Measurements from ENCODE around the gene SKIC8. TPM values are rescaled to one million over a fixed set of nuclear protein-coding genes. Genes with fewer than 3 reads are reported as not detected.

SKIC8 gene
- total RNA-seq, 1 donor from 2014 or later: 46.2 TPM

- intact Hi-C loops (cut with micrococcal nuclease): loop anchor here (10.0 kb wide), 1 partner anchor 163 kb away; no protein-coding TSS in a partner anchor
These were observed 1.9 kb upstream of the SKIC8 start for GRCh38 chr15:78301326-78301725.

GRCh38 chr15:78292219-78292618, 7.2 kb downstream of the SKIC8 start:
- intact Hi-C loops (cut with micrococcal nuclease): no loop called here

DNA sequence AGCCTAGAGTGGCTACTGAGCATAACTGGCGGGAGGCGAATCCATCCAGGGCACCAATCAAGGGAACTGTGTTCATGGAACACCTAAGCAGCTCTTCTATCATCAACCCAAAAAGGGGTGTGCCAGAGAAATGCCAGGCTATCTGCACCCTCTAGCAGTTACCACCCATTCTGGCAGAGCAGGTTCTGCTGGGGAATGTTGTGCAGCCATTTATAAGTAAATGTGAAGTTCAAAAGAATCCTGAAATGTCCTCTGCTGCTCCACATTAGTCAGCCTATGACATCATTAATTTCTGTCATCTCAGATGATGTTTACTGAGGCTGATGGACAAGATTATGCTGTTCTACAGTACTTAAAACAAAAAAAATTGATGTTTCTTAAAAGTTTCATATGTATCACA, 7.7 kb downstream of the SKIC8 start:
- intact Hi-C loops (cut with micrococcal nuclease): no loop called here

DNA sequence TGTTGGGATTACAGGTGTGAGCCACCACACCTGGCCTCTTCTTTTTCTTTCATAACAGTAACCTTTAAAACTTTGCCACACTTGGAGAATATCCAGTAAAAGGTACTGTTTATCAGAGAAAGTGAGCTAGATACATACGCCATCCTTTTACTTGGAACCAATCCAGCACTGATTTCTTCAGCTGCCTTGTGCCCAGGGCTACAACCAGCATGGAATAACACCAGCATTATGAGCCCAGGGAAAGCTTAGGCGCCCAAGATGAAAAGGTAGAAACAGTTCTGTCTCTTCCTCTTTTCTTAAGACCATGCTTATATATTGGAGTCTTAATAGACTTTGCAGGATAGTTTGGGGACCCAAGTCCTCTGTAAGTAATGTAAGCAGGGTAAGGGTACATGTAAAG, 8.4 kb downstream of the SKIC8 start:
- intact Hi-C loops (cut with micrococcal nuclease): no loop called here

DNA sequence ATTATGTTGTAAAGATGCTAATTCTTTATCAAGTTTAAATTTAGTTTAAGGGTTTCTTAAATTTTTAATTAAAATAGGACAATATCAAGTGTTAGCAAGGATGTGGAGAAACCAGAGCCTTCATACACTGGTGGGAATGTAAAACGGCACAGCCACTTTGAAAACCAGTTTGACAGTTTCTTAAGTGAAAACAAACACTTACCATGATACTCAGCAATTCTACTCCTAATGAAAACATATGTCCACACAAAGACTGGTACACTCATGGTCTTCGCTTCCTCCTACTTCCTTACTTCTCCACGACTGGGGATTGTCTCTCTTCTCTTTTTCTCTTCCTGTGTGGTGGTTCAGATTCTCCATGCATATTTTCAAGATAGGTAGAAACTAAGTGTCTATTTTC, 9.2 kb downstream of the SKIC8 start:
- intact Hi-C loops (cut with micrococcal nuclease): no loop called here

DNA sequence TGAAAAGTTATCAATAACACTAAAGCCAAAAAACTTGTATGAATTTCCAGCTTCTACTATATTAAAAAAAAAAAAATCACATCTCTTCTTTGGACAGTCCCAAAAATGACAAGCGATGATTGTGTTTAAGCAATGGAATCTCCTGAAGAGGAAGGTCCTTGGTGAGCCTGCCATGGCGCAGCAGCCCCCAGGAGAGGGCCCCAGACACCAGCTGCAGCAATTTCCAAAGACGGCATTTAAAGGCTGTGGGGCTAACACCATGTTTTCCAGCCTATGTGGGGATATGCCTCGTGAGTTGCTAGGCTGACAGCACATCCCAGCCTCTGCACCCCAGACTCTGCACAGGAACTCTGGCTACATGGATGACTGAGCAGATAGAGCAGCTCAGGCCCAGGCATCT, 14.7 kb downstream of the SKIC8 start:
- intact Hi-C loops (cut with micrococcal nuclease): no loop called here

- intact Hi-C loops (cut with micrococcal nuclease): no loop called here
These were observed 17.1 kb downstream of the SKIC8 start for GRCh38 chr15:78282324-78282723.

DNA sequence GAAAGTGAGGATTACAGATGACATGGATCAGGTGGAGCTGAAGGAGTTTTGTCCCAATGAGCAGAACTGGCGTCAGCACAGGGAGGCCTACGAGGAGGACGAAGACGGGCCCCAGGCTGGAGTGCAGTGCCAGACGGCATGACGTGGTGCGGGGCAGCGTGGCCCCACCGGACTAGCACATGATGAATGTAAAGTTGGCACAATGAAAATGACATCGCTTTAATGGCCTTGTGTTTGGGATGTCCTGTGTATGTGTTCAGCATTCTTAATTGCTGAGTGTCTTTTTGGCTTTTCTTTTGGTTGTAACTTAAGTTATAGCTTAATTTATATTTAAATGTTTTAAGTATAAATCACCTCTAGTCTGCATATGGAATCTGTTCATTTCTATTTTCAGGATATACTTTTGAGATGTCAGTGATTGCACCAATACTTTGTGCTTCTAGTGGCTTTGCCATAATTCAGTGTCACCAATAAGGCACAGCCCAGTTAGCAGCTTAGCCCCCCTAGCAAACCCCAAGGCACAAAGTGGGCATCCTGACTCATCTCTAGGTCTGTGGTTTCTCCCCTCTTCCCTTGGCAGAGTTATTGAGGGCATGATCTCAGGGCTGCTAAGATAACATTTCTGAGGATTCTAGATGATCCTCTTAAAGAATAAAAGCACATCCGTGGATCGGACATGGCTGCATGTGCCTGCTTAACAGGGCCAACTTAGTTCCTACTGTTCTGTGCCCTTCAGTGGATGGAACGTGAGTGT, 18.9 kb downstream of the SKIC8 start:
- intact Hi-C loops (cut with micrococcal nuclease): no loop called here

DNA sequence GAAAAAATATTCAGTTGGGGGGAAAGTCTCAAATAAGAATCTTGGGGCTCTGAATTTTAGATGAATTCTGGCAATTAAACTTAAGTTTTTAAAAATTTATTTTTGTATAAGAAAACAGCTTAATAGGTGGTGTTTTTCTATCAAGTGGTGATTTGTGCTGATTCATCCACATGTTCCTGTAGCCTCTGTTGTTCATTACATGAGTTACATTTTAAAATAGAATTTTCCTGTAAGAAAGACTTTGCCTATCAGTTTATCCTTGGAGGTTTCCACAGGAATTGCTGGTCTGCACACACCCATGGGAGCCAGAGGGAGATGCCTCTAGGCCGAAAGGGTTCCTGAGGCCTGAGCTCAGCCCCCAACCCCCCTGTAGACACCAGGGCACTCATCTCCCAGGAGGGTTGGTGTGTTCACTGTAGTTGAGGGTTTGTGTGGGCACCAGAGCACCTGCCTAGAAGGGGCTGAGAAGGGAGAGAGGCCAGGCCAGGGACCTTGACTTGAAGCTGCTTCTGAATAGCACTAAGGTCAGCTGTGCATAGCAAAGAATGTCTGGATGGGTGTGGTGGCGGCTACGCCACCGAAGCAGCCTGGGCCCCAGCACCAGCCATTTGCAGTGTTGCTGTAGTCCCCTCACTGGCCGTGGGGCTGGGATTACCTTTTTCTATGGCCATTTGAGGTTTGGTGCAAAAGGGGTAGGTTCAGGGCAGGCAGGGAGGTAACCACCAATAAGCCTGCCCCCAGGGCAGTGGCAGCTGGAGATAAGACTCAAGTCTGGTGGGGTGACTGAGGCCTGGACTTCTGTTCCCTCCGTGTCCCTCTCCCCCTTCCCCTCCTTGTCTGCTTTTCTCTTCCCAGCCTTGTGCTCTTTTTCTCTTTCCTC, 23.1 kb downstream of the SKIC8 start:
- intact Hi-C loops (cut with micrococcal nuclease): no loop called here

GRCh38 chr15:78274994-78275393, 24.4 kb downstream of the SKIC8 start:
- intact Hi-C loops (cut with micrococcal nuclease): no loop called here

DNA sequence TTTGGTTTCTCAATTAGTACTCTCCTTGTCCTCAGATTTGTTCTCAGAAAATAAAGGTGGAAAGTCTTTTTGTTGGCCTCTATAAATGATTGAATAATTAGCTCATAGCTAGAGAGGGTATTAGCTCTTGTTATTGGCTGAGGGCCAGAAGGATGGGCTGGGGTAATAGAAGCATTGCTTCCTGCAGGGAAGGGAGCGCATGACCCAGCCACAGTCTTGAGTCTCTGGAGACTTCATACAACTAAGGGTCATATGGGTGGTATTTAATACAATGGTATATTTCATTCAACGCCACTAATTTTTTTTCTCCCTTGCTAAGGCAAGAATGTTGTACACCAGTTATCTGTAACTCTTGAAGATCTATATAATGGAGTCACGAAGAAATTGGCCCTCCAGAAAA, 26.6 kb downstream of the SKIC8 start:
- intact Hi-C loops (cut with micrococcal nuclease): no loop called here

DNA sequence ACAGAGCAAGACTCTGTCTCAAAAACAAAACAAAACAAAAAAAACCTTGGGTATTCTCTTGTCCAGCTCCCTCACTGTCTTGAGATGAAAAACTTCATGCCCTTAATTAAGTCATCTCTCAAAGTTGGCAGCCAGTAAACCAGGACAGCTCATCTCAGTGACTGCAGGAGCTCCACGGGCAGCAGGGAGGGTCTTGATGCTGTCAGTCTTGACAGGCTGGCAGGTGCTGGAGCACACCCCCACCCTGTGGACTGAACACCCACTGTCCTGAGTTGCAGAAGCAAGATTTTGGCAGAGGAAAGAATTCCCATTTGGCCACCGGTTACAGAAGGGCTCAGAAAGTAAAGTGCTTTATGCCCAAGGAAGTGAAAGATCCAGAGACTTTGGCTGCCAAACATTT, 27.1 kb downstream of the SKIC8 start:
- intact Hi-C loops (cut with micrococcal nuclease): no loop called here

DNA sequence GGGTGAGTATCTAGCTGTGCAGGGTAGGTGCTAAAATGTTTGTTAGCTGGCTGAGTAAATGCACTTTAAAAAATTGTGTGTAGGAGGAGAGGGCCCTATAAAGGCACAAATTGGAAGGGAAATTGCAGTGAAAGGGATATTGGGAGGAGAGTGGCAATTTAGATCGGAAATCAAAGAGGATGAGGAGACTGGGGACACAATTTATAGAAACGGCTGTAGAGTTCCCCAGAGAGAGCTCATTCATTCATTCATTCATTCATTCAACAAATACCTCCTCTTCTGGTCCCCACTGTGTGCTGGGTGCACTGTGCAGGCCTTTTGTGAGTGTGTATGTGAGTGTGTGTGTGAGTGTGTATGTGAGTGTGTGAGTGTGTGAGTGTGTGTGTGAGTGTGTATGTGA, 32.6 kb downstream of the SKIC8 start:
- intact Hi-C loops (cut with micrococcal nuclease): no loop called here

DNA sequence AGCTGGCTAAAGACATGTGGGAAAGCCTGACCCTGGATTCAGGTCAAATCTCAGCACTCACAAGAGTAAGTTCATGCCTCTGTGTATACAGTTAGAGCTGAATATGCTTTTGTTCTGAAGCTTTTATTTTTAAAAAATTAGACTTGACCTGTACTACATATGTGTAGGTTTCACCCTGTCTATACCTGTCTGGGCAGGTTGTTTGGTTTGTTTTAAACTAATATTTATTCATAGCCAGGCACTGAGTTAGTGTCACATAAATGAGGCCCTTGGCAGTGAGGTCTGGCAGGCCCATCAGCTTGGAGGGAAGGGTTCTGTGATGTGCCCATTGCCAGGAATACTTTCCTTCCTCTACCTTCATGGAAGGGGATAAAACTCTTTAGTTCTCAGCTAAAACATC, 33.2 kb downstream of the SKIC8 start:
- intact Hi-C loops (cut with micrococcal nuclease): no loop called here

- intact Hi-C loops (cut with micrococcal nuclease): loop anchor here (2.0 kb wide), 1 partner anchor 33 kb away; the partner anchor contains the start of gene SKIC8
These were observed 33.6 kb downstream of the SKIC8 start for GRCh38 chr15:78265752-78266224.

GRCh38 chr15:78265137-78265460, 34.3 kb downstream of the SKIC8 start:
- intact Hi-C loops (cut with micrococcal nuclease): loop anchor here (2.0 kb wide), 1 partner anchor 34 kb away; the partner anchor contains the start of gene SKIC8

- intact Hi-C loops (cut with micrococcal nuclease): loop anchor here (2.0 kb wide), 1 partner anchor 34 kb away; the partner anchor contains the start of gene SKIC8
These were observed 34.9 kb downstream of the SKIC8 start, which contains the start of gene DNAJA4 for GRCh38 chr15:78264304-78265136. TSS of gene DNAJA4 (plus strand) at chr15:78264562. CDS start at chr15:78264764, 202 bp downstream.

DNA sequence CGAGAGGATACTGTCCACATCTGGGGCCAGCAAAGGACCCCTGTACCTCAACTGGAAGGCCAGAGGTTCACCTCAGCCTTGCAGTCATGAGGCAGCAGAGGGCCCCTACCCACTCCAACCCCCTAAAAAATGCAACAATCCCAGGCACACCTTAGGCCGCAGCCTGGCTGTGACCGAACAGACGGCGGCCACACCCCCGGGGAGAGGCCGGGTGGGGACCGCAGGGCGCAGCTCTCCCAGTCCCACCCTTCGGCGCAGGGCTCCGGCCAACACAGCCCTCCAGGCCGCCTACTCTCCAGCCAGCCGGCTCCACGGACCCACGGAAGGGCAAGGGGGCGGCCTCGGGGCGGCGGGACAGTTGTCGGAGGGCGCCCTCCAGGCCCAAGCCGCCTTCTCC, 35.5 kb downstream of the SKIC8 start:
- intact Hi-C loops (cut with micrococcal nuclease): loop anchor here (2.0 kb wide), 1 partner anchor 35 kb away; the partner anchor contains the start of gene SKIC8

GRCh38 chr15:78263351-78263781, 36.0 kb downstream of the SKIC8 start:
- intact Hi-C loops (cut with micrococcal nuclease): no loop called here

DNA sequence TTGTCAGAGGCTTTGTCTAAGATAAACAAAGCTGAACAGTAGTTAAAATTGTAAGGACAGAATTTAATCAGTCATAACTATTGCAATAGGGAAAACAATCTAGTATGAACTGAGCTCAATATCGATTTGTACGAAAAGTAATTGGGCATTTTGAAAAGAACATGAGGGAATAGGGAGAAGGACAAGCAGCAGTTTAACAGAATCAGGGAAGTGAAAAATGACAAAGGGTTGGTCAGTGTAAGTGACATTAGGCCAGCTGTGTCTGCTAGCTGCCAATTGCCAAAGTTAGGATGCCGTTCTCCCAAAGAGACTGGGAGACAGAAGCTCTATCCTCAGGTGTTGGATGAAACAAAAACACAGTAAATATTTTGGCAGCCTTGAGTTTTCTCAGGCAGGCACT, 38.3 kb downstream of the SKIC8 start:
- intact Hi-C loops (cut with micrococcal nuclease): no loop called here

- intact Hi-C loops (cut with micrococcal nuclease): no loop called here
These were observed 38.9 kb downstream of the SKIC8 start for GRCh38 chr15:78260489-78260888.
